Endometrial microvascular endothelial cells (primary cell): Measurements from ENCODE around the gene ARMC12. TPM values are rescaled to one million over a fixed set of nuclear protein-coding genes. Genes with fewer than 3 reads are reported as not detected.
"Not testable (repeated sequence)": the region's sequence is repeated elsewhere in the genome, so short reads cannot be mapped to it uniquely, and the experiment has no call there.

Source experiments
- in situ Hi-C: cut with HindIII; loops from 2 replicates; pipeline ENCODE4 v1.10.0; 2017; ENCODE audit warnings: low sequenced_read_pairs, low pct_unique_long_range_greater_than_20kb; ENCODE audit errors: inconsistent ontology term
- total RNA-seq: library from RNA; depleted of rRNA; stranded (reverse); fragments of >200 nt; gene quantifications from one replicate; pipeline ENCODE4 v1.2.3, GENCODE V29; 2015; ENCODE audit errors: inconsistent ontology term

Gene ARMC12, protein sequence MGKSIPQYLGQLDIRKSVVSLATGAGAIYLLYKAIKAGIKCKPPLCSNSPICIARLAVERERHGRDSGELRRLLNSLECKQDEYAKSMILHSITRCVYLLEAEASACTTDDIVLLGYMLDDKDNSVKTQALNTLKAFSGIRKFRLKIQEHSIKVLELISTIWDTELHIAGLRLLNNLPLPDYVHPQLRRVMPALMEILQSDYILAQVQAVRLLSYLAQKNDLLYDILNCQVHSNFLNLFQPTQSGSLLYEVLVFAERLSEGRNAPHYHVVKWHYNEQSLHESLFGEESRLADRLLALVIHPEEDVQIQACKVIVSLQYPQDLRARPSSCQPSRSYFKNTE
- 0.93 TPM for total RNA-seq

- in situ Hi-C loops: no loop called here
Measured at GRCh38 chr6:35736982-35737412, at the start of gene ARMC12. TSS of gene ARMC12 (plus strand) at chr6:35737032. CDS start at chr6:35737109, 77 bp downstream.

GRCh38 chr6:35687658-35688604, 48.9 kb upstream of the ARMC12 start:
- in situ Hi-C loops: no loop called here

DNA sequence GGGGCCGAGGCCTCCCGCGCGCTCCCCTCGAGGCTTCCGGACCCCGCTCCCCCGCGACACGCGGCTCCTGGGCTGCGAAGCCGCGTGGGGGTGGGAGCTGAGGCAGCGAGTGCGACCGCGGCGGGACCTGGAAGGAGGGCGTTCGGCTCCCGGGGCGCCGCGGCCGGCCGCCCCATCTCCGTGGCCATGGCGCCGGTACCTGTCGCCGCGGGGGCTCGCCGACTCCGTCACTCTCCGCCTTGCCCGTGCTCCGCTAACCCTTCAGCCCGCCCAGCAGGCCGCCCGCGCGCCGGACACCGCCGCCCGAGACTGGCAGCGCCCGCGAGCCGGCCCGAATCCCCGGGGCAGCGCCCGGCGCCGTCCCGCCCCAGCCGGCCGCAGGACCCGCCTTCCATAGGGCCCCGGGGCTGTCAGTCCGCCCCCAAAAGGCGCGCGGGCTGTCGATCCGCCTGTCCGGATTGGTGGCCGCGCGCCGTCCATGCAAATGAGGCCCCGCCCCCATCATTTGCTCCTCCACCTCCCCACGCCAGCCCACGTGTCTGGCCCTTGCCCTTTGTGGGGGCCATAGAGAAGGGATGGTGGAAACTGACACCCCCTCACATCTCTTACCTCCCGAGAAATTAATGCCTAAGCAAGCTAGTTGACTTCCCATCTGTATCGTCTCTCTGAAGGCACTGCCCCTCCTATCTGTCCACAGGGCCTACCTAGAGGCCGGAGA, 48.1 kb upstream of the ARMC12 start, which contains the start of gene FKBP5:
FKBP5 (minus strand) TSS at position 311 of the 718 bp plus-strand sequence. CDS start 46,091 bp downstream, outside the sequence.
- in situ Hi-C loops: no loop called here

GRCh38 chr6:35690006-35690405, 46.8 kb upstream of the ARMC12 start:
- in situ Hi-C loops: not testable (repeated sequence)

- in situ Hi-C loops: no loop called here
Measured at GRCh38 chr6:35690484-35690883, 46.3 kb upstream of the ARMC12 start.

DNA sequence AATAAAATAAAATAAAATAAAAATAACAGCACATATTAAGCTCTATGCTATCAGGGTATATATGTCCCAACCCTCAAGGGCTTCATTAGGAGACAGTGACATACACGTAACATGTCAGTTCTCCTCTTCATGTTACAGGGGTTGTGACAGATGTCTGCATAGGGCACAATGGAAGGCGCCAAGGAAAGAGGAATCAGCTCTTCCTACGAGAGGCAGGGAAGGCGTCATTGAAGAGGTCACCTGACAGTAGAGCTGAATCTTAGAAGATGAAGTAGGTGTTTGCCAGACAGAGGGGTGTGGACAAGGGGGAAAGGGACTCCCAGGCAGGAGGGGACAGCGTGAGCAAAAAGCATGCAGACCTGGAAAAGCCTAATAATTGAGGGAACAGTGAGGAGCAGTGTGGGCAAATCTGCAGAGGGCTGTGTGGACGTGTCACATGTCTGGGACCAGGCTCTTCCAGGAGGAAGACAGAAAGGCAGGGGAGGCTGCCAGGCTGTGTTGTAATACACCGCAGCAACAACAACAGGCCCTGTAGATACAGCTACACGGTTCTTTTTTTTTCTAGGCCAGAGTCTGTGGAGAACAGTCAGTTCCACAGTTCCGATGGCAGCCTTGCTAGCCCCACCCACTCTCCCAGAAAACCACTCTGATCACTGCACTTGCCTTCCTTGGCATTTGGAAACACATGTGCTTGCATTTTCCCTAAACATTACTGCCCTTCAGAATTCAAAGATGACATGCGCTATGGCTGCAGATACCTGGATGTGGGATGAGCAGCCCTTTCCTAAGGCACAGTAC, 45.6 kb upstream of the ARMC12 start:
- in situ Hi-C loops: no loop called here

GRCh38 chr6:35694462-35694861, 42.4 kb upstream of the ARMC12 start:
- in situ Hi-C loops: no loop called here

DNA sequence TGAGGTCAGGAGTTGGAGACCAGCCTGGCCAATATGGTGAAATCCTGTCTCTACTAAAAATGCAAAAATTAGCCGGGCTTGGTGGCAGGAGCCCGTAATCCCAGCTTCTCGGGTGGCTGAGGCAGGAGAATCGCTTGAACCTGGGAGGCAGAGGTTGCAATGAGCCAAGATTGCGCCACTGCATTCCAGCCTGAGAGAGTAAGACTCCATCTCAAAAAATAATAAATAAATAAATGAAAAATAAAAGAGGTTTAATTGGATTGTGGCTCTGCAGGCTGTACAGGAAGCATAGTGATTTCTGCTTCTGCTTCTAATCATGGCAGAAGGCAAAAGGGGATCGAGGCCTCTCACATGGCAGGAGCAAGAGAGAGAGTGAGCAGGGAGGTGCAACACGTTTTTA, 38.4 kb upstream of the ARMC12 start:
- in situ Hi-C loops: not testable (repeated sequence)

GRCh38 chr6:35698858-35699257, 38.0 kb upstream of the ARMC12 start:
- in situ Hi-C loops: no loop called here

GRCh38 chr6:35703554-35703953, 33.3 kb upstream of the ARMC12 start:
- in situ Hi-C loops: no loop called here

- in situ Hi-C loops: no loop called here
Measured at GRCh38 chr6:35706468-35706867, 30.4 kb upstream of the ARMC12 start.

DNA sequence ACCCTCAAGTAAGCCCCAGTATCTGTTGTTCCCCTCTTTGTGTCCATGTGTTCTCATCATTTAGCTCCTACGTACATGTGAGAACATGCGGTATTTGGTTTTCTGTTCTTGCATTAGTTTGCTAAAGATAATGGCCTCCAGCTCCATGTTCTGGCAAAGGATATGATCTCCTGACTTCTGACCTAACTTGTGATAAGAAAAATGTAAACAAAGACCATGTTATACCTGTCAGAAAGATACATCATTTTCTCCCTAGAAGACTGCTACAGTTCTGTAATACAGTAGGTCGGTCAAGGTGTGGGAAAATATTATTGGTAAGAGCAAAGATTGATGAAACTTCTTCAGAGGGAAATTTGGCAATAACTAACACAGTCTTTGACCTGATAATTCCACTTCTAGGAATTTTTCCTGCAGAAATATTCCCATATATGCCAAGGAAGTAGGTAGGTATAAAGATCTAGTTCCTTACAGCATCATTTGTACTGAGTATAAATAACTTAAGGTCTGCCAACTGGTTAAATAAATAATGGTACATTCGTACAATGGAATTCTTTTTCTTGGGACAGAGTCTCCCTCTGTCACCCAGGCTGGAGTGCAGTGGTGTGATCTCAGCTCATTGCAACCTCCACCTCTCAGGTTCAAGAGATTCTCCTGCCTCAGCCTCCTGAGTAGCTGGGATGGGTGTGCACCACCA, 29.0 kb upstream of the ARMC12 start:
- in situ Hi-C loops: no loop called here

GRCh38 chr6:35708585-35708984, 28.2 kb upstream of the ARMC12 start:
- in situ Hi-C loops: no loop called here

- in situ Hi-C loops: loop anchor here (10.0 kb wide), 1 partner anchor 116 kb away; no protein-coding TSS in a partner anchor
Measured at GRCh38 chr6:35710241-35710847, 26.5 kb upstream of the ARMC12 start.

- in situ Hi-C loops: loop anchor here (10.0 kb wide), 1 partner anchor 117 kb away; no protein-coding TSS in a partner anchor
Measured at GRCh38 chr6:35711731-35712130, 25.1 kb upstream of the ARMC12 start.

DNA sequence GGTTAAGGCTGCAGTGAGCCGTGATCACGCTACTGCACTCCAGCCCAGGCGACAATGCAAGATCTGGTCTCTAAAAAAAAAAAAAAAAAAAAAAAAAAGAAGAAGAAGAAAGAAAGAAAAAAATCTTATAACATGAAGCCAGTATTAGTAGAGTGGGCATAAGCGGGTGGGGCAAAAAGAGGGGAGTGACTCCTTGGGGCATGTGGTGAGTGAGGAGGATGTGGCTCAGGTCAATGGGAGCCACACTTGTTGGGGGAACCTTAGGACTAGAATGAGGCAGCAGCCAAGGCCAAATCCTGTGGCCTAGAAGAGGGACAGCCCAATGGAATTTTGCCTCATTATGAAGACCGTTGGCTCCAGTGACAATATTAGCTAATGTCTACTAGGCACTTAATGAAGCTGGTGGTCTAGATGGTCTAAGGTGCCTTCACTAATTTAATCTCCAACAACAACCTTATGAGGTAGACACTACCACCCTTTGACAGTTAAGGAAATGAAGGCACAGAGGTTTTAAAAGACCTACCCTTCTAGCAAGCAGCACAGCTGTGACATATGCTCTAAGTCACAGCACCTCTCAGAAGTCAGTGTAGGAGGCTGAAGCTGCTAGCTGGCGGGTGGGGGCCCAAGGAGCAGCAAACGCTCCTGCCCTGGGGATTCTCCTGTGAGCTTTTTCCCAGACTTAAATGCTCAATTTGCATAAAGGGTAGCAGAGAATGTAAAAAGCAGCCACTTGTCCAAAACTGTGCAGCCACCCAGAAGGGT, 23.6 kb upstream of the ARMC12 start:
- in situ Hi-C loops: loop anchor here (10.0 kb wide), 1 partner anchor 118 kb away; no protein-coding TSS in a partner anchor
